ENCODE data around the gene ABCC9. TPM values are rescaled to one million over a fixed set of nuclear protein-coding genes. Genes with fewer than 3 reads are reported as not detected.

The ABCC9 gene
- total RNA-seq, 3 donors from 2014 or later (not counting 1 experiment from before 2014, with no cell fraction given) = 0.02 to 0.05 TPM; not detected in 1

GRCh38 chr12:21852251-21852650 lies 89.0 kb downstream of the ABCC9 start:
- no peaks in the 10 kb centered on the region for H3K27me3 ChIP-seq (ENCODE audit: control insufficient read depth, insufficient read depth, low read length)
- WGBS (ENCODE audit: insufficient coverage) = 79% methylated on average over 2 of the region's 5 CpGs
- no peak overlapping the region for H3K27ac Mint-ChIP-seq
- ATAC-seq = no peak
- no peaks in the 10 kb centered on the region for H3K27me3 Mint-ChIP-seq (ENCODE audit: low read depth in 2 of 2)
- H3K9me3 ChIP-seq (ENCODE audit: control insufficient read depth, insufficient read depth, low read length) = no peaks in the 10 kb centered on the region
- no peaks in the 10 kb centered on the region for H3K4me1 ChIP-seq (ENCODE audit: control insufficient read depth, insufficient read depth, low read length)
- no peak for DNase-seq
- TF ChIP-seq CTCF (IDR thresholded peaks at IDR 0.05) = no peak
- no peak overlapping the region for H3K4me3 ChIP-seq (ENCODE audit: low read length)
- H3K27ac ChIP-seq (ENCODE audit: low read length) = no peak overlapping the region
- H3K4me1 Mint-ChIP-seq = no peaks in the 10 kb centered on the region
- H3K36me3 Mint-ChIP-seq = no peaks in the 10 kb centered on the region
- no peaks in the 10 kb centered on the region for H3K36me3 ChIP-seq (ENCODE audit: control insufficient read depth, insufficient read depth, low read length)
- intact Hi-C loops (cut with micrococcal nuclease) = no loop called here
- H3K9me3 Mint-ChIP-seq = peaks cover 3 to 8% of the 10 kb centered on the region in 2 donors
- no peak overlapping the region for H3K4me3 Mint-ChIP-seq

GRCh38 chr12:21851151-21851550 lies 90.1 kb downstream of the ABCC9 start:
- no CpG with 5 or more reads among the region's 1 CpG for WGBS (ENCODE audit: insufficient coverage)
- TF ChIP-seq CTCF (IDR thresholded peaks at IDR 0.05) = no peak

GRCh38 chr12:21850419-21850818 lies 90.8 kb downstream of the ABCC9 start:
- H3K27ac Mint-ChIP-seq = no peak overlapping the region
- no peak overlapping the region for H3K4me3 Mint-ChIP-seq
- H3K4me1 ChIP-seq (ENCODE audit: control insufficient read depth, insufficient read depth, low read length) = no peaks in the 10 kb centered on the region
- H3K36me3 ChIP-seq (ENCODE audit: control insufficient read depth, insufficient read depth, low read length) = no peaks in the 10 kb centered on the region
- no peak overlapping the region for H3K27ac ChIP-seq (ENCODE audit: low read length)
- intact Hi-C loops (cut with micrococcal nuclease) = no loop called here
- H3K9me3 Mint-ChIP-seq = peaks cover 3 to 8% of the 10 kb centered on the region in 2 donors
- DNase-seq (no peak), ATAC-seq (no peak)
- H3K4me1 Mint-ChIP-seq = no peaks in the 10 kb centered on the region
- no peaks in the 10 kb centered on the region for H3K9me3 ChIP-seq (ENCODE audit: control insufficient read depth, insufficient read depth, low read length)
- no peaks in the 10 kb centered on the region for H3K36me3 Mint-ChIP-seq
- H3K27me3 ChIP-seq (ENCODE audit: control insufficient read depth, insufficient read depth, low read length) = no peaks in the 10 kb centered on the region
- WGBS (ENCODE audit: insufficient coverage) = 90% methylated on average over 2 of the region's 4 CpGs
- H3K27me3 Mint-ChIP-seq (ENCODE audit: low read depth in 2 of 2) = no peaks in the 10 kb centered on the region
- no peak for TF ChIP-seq CTCF (IDR thresholded peaks at IDR 0.05)
- no peak overlapping the region for H3K4me3 ChIP-seq (ENCODE audit: low read length)

More at GRCh38 chr12:21851151-21851550, 90.1 kb downstream of the ABCC9 start:
- DNase-seq (no peak), ATAC-seq (no peak)
- Mint-ChIP-seq H3K4me1 (no peaks in the 10 kb centered on the region), H3K27ac (no peak overlapping the region), H3K27me3 (ENCODE audit: low read depth in 2 of 2) (no peaks in the 10 kb centered on the region), H3K9me3 (peaks cover 3 to 8% of the 10 kb centered on the region in 2 donors), H3K4me3 (no peak overlapping the region), H3K36me3 (no peaks in the 10 kb centered on the region)
- no peaks in the 10 kb centered on the region for H3K4me1 ChIP-seq (ENCODE audit: control insufficient read depth, insufficient read depth, low read length)
- intact Hi-C loops (cut with micrococcal nuclease) = no loop called here
- H3K36me3 ChIP-seq (ENCODE audit: control insufficient read depth, insufficient read depth, low read length) = no peaks in the 10 kb centered on the region
- no peaks in the 10 kb centered on the region for H3K9me3 ChIP-seq (ENCODE audit: control insufficient read depth, insufficient read depth, low read length)
- H3K4me3 ChIP-seq (ENCODE audit: low read length) = no peak overlapping the region
- no peak overlapping the region for H3K27ac ChIP-seq (ENCODE audit: low read length)
- no peaks in the 10 kb centered on the region for H3K27me3 ChIP-seq (ENCODE audit: control insufficient read depth, insufficient read depth, low read length)

GRCh38 chr12:21849878-21850277 lies 91.3 kb downstream of the ABCC9 start:
- intact Hi-C loops (cut with micrococcal nuclease) = no loop called here
- no peaks in the 10 kb centered on the region for H3K27me3 ChIP-seq (ENCODE audit: control insufficient read depth, insufficient read depth, low read length)
- H3K27ac Mint-ChIP-seq = no peak overlapping the region
- H3K4me3 ChIP-seq (ENCODE audit: low read length) = no peak overlapping the region
- TF ChIP-seq CTCF (IDR thresholded peaks at IDR 0.05) = no peak
- WGBS (ENCODE audit: insufficient coverage) = 74% methylated on average over 2 of the region's 2 CpGs
- peaks cover 3 to 8% of the 10 kb centered on the region in 2 donors for H3K9me3 Mint-ChIP-seq
- no peaks in the 10 kb centered on the region for H3K36me3 ChIP-seq (ENCODE audit: control insufficient read depth, insufficient read depth, low read length)
- H3K27ac ChIP-seq (ENCODE audit: low read length) = no peak overlapping the region
- H3K4me3 Mint-ChIP-seq = no peak overlapping the region
- ATAC-seq (no peak), DNase-seq (no peak)
- H3K9me3 ChIP-seq (ENCODE audit: control insufficient read depth, insufficient read depth, low read length) = no peaks in the 10 kb centered on the region
- no peaks in the 10 kb centered on the region for H3K27me3 Mint-ChIP-seq (ENCODE audit: low read depth in 2 of 2)
- no peaks in the 10 kb centered on the region for H3K4me1 Mint-ChIP-seq
- H3K4me1 ChIP-seq (ENCODE audit: control insufficient read depth, insufficient read depth, low read length) = no peaks in the 10 kb centered on the region
- no peaks in the 10 kb centered on the region for H3K36me3 Mint-ChIP-seq

All from natural killer cell (primary cell).